ENCODE results near the gene RNF125.

RNF125 gene

GRCh38 chr18:32091724-32092421, 73.2 kb downstream of the RNF125 start, which contains the start of gene RNF138:
TSS of gene RNF138 (plus strand) at chr18:32091874. CDS start at chr18:32092777, 903 bp downstream.
- DNase-seq: peak; percentile 84 to 94 (median 90)

- peak; percentile 98 to 99 (median 98) for DNase-seq
Observed at GRCh38 chr18:32092422-32093101, 73.9 kb downstream of the RNF125 start.

GRCh38 chr18:32093102-32093511, 74.5 kb downstream of the RNF125 start:
- peak; percentile 84 to 89 (median 87) for DNase-seq

- no peak for DNase-seq
Observed at GRCh38 chr18:32093523-32093922, 74.9 kb downstream of the RNF125 start.

GRCh38 chr18:32095192-32095899, 76.7 kb downstream of the RNF125 start:
- DNase-seq: no peak

GRCh38 chr18:32095900-32096229, 77.2 kb downstream of the RNF125 start:
- no peak for DNase-seq

GRCh38 chr18:32096946-32097345, 78.3 kb downstream of the RNF125 start:
- no peak for DNase-seq

GRCh38 chr18:32104516-32104915, 85.9 kb downstream of the RNF125 start:
- no peak for DNase-seq

- DNase-seq: no peak
Observed at GRCh38 chr18:32110005-32110404, 91.4 kb downstream of the RNF125 start.

- no peak for DNase-seq
Observed at GRCh38 chr18:32111706-32112105, 93.1 kb downstream of the RNF125 start.

- DNase-seq: no peak
Observed at GRCh38 chr18:32112826-32113225, 94.2 kb downstream of the RNF125 start.

GRCh38 chr18:32114293-32114942, 95.8 kb downstream of the RNF125 start:
- no peak for DNase-seq

- DNase-seq: no peak
Observed at GRCh38 chr18:32122039-32122438, 103.4 kb downstream of the RNF125 start.
